Naive thymus-derived CD8-positive, alpha-beta T cell (primary cell): ENCODE data around the gene DCLRE1B. TPM values are rescaled to one million over a fixed set of nuclear protein-coding genes. Genes with fewer than 3 reads are reported as not detected.
"Not testable (repeated sequence)": the region's sequence is repeated elsewhere in the genome, so short reads cannot be mapped to it uniquely, and the experiment has no call there.

Source experiments
- ATAC-seq, 2 donors: fragments of 150-1000 bp; cut with Tn5 transposase in 1 of 2; sonication (Bioruptor Pico), chemical (Tn5 transposase) in 1 of 2; 1 replicate in 1 of 2; 2 replicates in 1 of 2; pipeline ENCODE4 v1.10.0; 2021; ENCODE audit warnings: mild to moderate bottlenecking in 2 of 2, moderate library complexity in 2 of 2
- POLR2A ChIA-PET: fragments of 350-600 bp; sonication (Branson Sonifier 250); formaldehyde crosslinking; loops from one replicate; lab custom pipeline; 2021; ENCODE audit warnings: antibody characterized with exemption; lab: Charles Lee
- DNase-seq, 10 donors: peaks; one replicate each; pipeline versions ENCODE4 v3.0.0 to v3.0.0-alpha.2; 2020 to 2022
- H3K27ac Mint-ChIP-seq, 10 donors: one replicate each; pipeline ENCODE4 v1.8.0; 2020 to 2022; ENCODE audit warnings: mild to moderate bottlenecking in 10 of 10, mixed read lengths in 10 of 10, moderate library complexity in 4 of 10, inconsistent platforms in 1 of 10
- H3K27me3 Mint-ChIP-seq, 5 donors: one replicate each; pipeline ENCODE4 v1.8.0; 2021 to 2022; ENCODE audit warnings: mixed read lengths in 5 of 5
- H3K36me3 Mint-ChIP-seq, 3 donors: one replicate each; pipeline ENCODE4 v1.8.0; 2020 to 2022; ENCODE audit warnings: mixed read lengths in 3 of 3, mild to moderate bottlenecking in 2 of 3, inconsistent platforms in 1 of 3
- H3K4me1 Mint-ChIP-seq, 4 donors: one replicate each; pipeline ENCODE4 v1.8.0; 2021 to 2022; ENCODE audit warnings: mixed read lengths in 4 of 4
- H3K4me3 Mint-ChIP-seq, 10 donors: one replicate each; pipeline ENCODE4 v1.8.0; 2020 to 2022; ENCODE audit warnings: mild to moderate bottlenecking in 10 of 10, mixed read lengths in 10 of 10, moderate library complexity in 6 of 10, inconsistent platforms in 1 of 10
- H3K9me3 Mint-ChIP-seq, 9 donors: one replicate each; pipeline ENCODE4 v1.8.0; 2020 to 2022; ENCODE audit warnings: mixed read lengths in 9 of 9, mild to moderate bottlenecking in 3 of 9, inconsistent platforms in 1 of 9, moderate library complexity in 1 of 9
- polyA plus RNA-seq, 3 donors: library from polyadenylated mRNA; unstranded; fragments of 300-500 nt; fragmentation: Illumina TruSeq; gene quantifications; one replicate each; pipeline ENCODE4 v1.2.3, GENCODE V29; 2021
- total RNA-seq, 8 experiments: library from RNA in 2 of 8; stranded (reverse) in 2 of 8; gene quantifications; one replicate each; pipeline ENCODE4 v1.2.3 and lab custom pipeline; 2021 to 2026

DCLRE1B gene
- total and polyA plus RNA-seq, 5 experiments from 2014 or later: 3.7 to 5.5 (median 5.2) TPM

DNA sequence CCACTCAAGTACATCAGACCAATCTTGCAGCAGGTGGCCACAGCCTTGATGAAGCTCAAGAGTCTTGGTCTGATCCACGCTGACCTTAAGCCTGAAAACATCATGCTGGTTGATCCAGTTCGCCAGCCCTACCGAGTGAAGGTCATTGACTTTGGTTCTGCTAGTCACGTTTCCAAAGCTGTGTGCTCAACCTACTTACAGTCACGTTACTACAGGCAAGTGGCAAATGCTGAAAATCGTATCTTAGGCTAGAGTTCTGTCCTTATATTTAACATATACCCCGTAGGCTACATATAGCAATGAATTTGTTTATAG, 36.1 kb downstream of the DCLRE1B start:
- peak in 1 of 2 donors; percentile 2 for ATAC-seq
- peak overlapping the region; percentile 91 to 98 (median 96) for H3K27ac Mint-ChIP-seq
- H3K4me3 Mint-ChIP-seq: peak overlapping the region; percentile 74 to 92 (median 84)
- peaks cover 0 to 3% (median 0%) of the 10 kb centered on the region in 9 donors for H3K9me3 Mint-ChIP-seq
- peaks cover 4 to 57% (median 23%) of the 10 kb centered on the region in 3 donors for H3K36me3 Mint-ChIP-seq
- no peak for DNase-seq
- no peaks in the 10 kb centered on the region for H3K27me3 Mint-ChIP-seq
- peaks cover 46 to 86% (median 81%) of the 10 kb centered on the region in 4 donors for H3K4me1 Mint-ChIP-seq
- POLR2A ChIA-PET: interaction anchor here (1.0 to 4.5 kb wide), 3 partner anchors 8 to 36 kb away, joined by 4 to 62 read pairs (median 16); partner anchors contain the start of genes AP4B1, DCLRE1B and HIPK1

- H3K9me3 Mint-ChIP-seq: peaks cover 0 to 3% (median 0%) of the 10 kb centered on the region in 9 donors
- no peaks in the 10 kb centered on the region for H3K27me3 Mint-ChIP-seq
- peaks cover 4 to 54% (median 23%) of the 10 kb centered on the region in 3 donors for H3K36me3 Mint-ChIP-seq
- ATAC-seq (no peak), DNase-seq (no peak)
- peak overlapping the region in 7 of 10 donors; percentile 19 to 69 (median 47) for H3K4me3 Mint-ChIP-seq
- peak overlapping the region in 9 of 10 donors; percentile 49 to 91 (median 74) for H3K27ac Mint-ChIP-seq
- peaks cover 44 to 86% (median 82%) of the 10 kb centered on the region in 4 donors for H3K4me1 Mint-ChIP-seq
- POLR2A ChIA-PET: interaction anchor here (9.3 kb wide), 1 partner anchor 10 kb away, joined by 179 read pairs; the partner anchor contains the start of gene HIPK1
Observed at GRCh38 chr1:113942527-113942926, 37.4 kb downstream of the DCLRE1B start.

DNA sequence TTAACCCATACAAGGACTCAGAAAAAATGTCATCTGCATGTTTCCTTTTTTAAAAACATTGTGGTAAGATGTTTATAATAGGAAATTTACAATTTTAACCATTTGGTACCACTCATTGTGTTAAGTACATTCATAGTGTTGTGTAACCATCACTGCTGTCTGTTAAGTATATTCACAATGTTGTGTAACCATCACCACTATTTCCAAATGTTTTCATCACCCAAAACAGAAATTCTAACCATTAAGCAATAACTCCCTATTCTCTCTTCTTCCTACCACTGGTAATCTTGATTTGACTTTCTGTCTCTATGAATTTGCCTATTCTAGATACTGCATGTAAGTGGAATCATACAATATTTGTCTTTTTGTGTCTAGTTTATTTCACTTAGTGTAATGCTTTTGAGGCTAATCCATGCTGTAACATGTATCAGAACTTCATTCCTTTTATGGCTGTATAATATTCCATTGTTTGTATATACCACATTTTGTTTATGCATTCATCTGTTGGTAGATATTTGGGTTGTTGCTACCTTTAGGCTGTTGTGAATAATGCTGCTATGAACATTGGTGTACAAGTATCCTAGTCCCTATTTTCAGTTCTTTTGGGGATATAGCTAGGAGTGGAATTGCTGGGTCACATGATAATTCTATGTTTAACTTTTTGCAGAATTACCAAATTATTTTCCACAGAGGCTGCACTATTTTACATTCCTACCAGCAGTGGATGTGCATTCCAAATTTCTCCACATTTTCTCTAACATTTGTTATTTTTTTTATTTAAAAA, 38.1 kb downstream of the DCLRE1B start:
- Mint-ChIP-seq H3K4me3 (peak overlapping the region in 5 of 10 donors; percentile 1 to 48 (median 14)), H3K27me3 (no peaks in the 10 kb centered on the region), H3K9me3 (peaks cover 0 to 3% (median 0%) of the 10 kb centered on the region in 9 donors), H3K36me3 (peaks cover 4 to 52% (median 23%) of the 10 kb centered on the region in 3 donors), H3K4me1 (peaks cover 40 to 86% (median 81%) of the 10 kb centered on the region in 4 donors), H3K27ac (peak overlapping the region in 8 of 10 donors; percentile 34 to 87 (median 54))
- POLR2A ChIA-PET: interaction anchor here (9.3 kb wide), 1 partner anchor 11 kb away, joined by 179 read pairs; the partner anchor contains the start of gene HIPK1
- ATAC-seq: no peak
- DNase-seq: no peak

- peaks cover 34 to 86% (median 81%) of the 10 kb centered on the region in 4 donors for H3K4me1 Mint-ChIP-seq
- H3K27me3 Mint-ChIP-seq: no peaks in the 10 kb centered on the region
- DNase-seq: no peak
- H3K9me3 Mint-ChIP-seq: peaks cover 0 to 3% (median 0%) of the 10 kb centered on the region in 9 donors
- H3K4me3 Mint-ChIP-seq: peak overlapping the region in 9 of 10 donors; percentile 5 to 83 (median 80)
- peaks cover 4 to 50% (median 20%) of the 10 kb centered on the region in 3 donors for H3K36me3 Mint-ChIP-seq
- H3K27ac Mint-ChIP-seq: peak overlapping the region; percentile 74 to 99 (median 95)
- POLR2A ChIA-PET: interaction anchor here (3.9 to 9.3 kb wide), 2 partner anchors 13 to 40 kb away, joined by 19 to 179 read pairs; partner anchors contain the start of genes AP4B1, DCLRE1B and HIPK1
- ATAC-seq: no peak
Observed at GRCh38 chr1:113945329-113945728, 40.2 kb downstream of the DCLRE1B start.

GRCh38 chr1:113946112-113946511, 41.0 kb downstream of the DCLRE1B start:
- H3K9me3 Mint-ChIP-seq: peaks cover 0 to 3% (median 0%) of the 10 kb centered on the region in 9 donors
- ATAC-seq: peak; percentile 29 to 42

DNA sequence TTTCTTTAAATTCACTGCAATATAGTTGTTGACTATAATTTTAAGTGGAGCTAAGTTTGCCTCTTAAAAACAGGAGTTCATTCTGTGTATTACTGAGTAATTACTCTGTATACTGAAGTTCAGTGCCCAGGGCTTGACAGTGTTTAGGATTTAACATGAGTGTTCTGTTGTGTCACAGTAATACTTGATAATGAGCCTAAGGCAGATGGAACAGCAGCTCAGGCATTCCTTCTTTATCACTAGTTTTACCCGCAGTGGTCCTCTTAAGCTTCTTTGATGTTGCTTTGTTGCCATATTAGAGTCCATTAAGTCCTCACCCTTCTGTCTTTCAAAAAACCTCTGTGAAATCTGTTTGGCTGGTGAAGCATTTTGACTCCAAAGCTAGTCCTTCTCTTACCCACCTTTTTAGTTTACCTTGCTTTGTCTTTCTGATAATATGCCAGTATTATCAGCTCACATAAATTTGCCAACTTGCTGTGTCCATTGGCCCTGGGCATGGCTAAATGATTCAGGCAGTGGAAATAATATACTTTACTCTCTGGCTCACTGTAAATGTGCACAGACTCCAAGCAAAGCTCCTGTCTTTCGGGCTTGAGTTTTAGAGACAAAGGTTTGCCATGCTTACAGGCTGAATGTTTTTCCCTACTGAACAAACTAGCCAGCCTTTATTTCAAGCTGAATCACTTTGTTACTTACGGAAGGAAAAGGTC, 41.7 kb downstream of the DCLRE1B start:
- peaks cover 4 to 44% (median 19%) of the 10 kb centered on the region in 3 donors for H3K36me3 Mint-ChIP-seq
- H3K4me3 Mint-ChIP-seq: peak overlapping the region; percentile 67 to 90 (median 82)
- peaks cover 24 to 89% (median 79%) of the 10 kb centered on the region in 4 donors for H3K4me1 Mint-ChIP-seq
- POLR2A ChIA-PET: interaction anchor here (0.9 to 9.3 kb wide), 6 partner anchors 8 to 136 kb away, joined by 3 to 179 read pairs (median 5); partner anchors contain the start of genes AP4B1, DCLRE1B, HIPK1 and RSBN1
- no peaks in the 10 kb centered on the region for H3K27me3 Mint-ChIP-seq
- peak; percentile 28 to 38 for ATAC-seq
- DNase-seq: no peak
- peak overlapping the region; percentile 90 to 99 (median 95) for H3K27ac Mint-ChIP-seq
- peaks cover 0 to 3% (median 0%) of the 10 kb centered on the region in 9 donors for H3K9me3 Mint-ChIP-seq

More at GRCh38 chr1:113946112-113946511, 41.0 kb downstream of the DCLRE1B start:
- Mint-ChIP-seq H3K4me3 (peak overlapping the region; percentile 67 to 90 (median 82)), H3K4me1 (peaks cover 26 to 86% (median 78%) of the 10 kb centered on the region in 4 donors), H3K36me3 (peaks cover 4 to 46% (median 17%) of the 10 kb centered on the region in 3 donors), H3K27ac (peak overlapping the region; percentile 78 to 99 (median 95)), H3K27me3 (no peaks in the 10 kb centered on the region)
- POLR2A ChIA-PET: interaction anchor here (1.2 to 9.3 kb wide), 3 partner anchors 8 to 41 kb away, joined by 5 to 179 read pairs (median 19); partner anchors contain the start of genes AP4B1, DCLRE1B and HIPK1
- no peak for DNase-seq

DNA sequence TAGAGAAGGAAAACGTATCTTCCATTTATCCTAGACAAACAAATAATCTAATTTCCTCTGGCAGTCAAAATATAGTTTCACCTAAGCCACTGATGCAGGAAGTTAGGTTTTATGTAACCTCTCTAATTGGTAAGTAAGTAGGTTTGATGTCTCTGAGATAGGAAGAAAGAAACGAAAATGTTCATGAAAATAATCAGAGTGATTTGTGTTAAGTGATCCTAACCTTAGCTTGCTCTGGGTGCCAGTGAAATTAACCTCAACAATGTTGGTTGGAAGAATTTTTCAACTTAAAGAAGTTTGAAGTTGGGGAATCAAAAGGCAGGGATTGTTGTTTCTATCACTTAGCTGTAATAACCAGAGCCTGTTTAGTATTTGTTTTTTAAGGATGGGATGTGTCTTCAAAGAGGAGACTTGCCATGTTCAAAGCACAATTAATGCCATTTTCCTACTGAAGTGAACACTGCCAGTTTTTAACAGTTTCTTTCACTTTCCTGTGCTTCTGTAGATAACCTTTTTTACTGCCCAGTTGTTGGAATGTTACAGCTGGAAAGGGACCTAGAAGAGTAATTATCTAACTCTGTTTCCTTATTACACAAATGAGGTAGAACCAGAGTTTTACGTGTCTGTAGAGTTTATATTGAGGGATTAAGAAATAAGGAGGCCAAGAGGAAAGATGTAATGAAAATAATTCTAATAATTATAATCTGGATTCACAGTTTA, 42.4 kb downstream of the DCLRE1B start:
- Mint-ChIP-seq H3K4me3 (peak overlapping the region; percentile 67 to 90 (median 82)), H3K9me3 (peaks cover 0 to 3% (median 0%) of the 10 kb centered on the region in 9 donors), H3K27ac (peak overlapping the region; percentile 90 to 99 (median 95)), H3K27me3 (no peaks in the 10 kb centered on the region), H3K36me3 (peaks cover 4 to 38% (median 17%) of the 10 kb centered on the region in 3 donors), H3K4me1 (peaks cover 24 to 88% (median 77%) of the 10 kb centered on the region in 4 donors)
- peak; percentile 76 to 80 for ATAC-seq
- POLR2A ChIA-PET: interaction anchor here (0.7 to 9.3 kb wide), 8 partner anchors 8 to 136 kb away, joined by 3 to 179 read pairs (median 4); partner anchors contain the start of genes AP4B1, DCLRE1B, HIPK1 and RSBN1
- DNase-seq: peak in 3 of 10 donors; percentile 53 to 61 (median 54)

GRCh38 chr1:113948151-113948550, 43.0 kb downstream of the DCLRE1B start:
- H3K4me3 Mint-ChIP-seq: peak overlapping the region; percentile 39 to 90 (median 80)
- peaks cover 2 to 38% (median 16%) of the 10 kb centered on the region in 3 donors for H3K36me3 Mint-ChIP-seq
- H3K27ac Mint-ChIP-seq: peak overlapping the region; percentile 90 to 99 (median 95)
- POLR2A ChIA-PET: interaction anchor here (0.7 to 9.3 kb wide), 7 partner anchors 7 to 183 kb away, joined by 3 to 179 read pairs (median 8); partner anchors contain the start of genes AP4B1, DCLRE1B, HIPK1 and RSBN1
- ATAC-seq, H3K27me3 Mint-ChIP-seq, DNase-seq, H3K9me3 Mint-ChIP-seq: not testable (repeated sequence)
- H3K4me1 Mint-ChIP-seq: peaks cover 22 to 90% (median 77%) of the 10 kb centered on the region in 4 donors

DNA sequence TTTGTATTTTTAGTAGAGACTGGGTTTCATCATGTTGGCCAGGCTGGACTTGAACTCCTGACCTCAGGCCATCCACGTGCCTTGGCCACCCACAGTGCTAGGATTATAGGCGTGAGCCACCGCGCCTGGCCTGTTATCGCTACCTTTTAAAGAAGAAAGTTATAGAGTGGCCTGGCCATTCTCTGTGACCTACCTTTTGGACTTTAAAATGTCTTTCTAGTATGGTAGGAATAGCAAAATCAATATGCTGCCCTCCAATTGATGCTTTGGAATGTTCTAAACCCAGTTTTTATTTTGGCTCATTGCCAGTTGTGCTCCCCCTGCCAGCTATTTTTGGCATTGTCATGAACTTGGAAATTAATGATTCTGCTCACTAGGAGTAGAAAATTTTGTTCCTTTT, 43.9 kb downstream of the DCLRE1B start:
- peak in 5 of 10 donors; percentile 32 to 48 (median 40) for DNase-seq
- Mint-ChIP-seq H3K27me3 (no peaks in the 10 kb centered on the region), H3K4me1 (peaks cover 19 to 93% (median 81%) of the 10 kb centered on the region in 4 donors), H3K27ac (peak overlapping the region; percentile 89 to 97 (median 95)), H3K4me3 (peak overlapping the region; percentile 30 to 90 (median 70)), H3K36me3 (peaks cover 0 to 40% (median 20%) of the 10 kb centered on the region in 3 donors), H3K9me3 (peaks cover 0 to 3% (median 0%) of the 10 kb centered on the region in 9 donors)
- no peak for ATAC-seq
- POLR2A ChIA-PET: interaction anchor here (0.7 to 9.3 kb wide), 5 partner anchors 8 to 183 kb away, joined by 3 to 179 read pairs (median 8); partner anchors contain the start of genes HIPK1 and RSBN1

- no peaks in the 10 kb centered on the region for H3K9me3 Mint-ChIP-seq
- POLR2A ChIA-PET: interaction anchor here (9.3 kb wide), 1 partner anchor 18 kb away, joined by 179 read pairs; the partner anchor contains the start of gene HIPK1
- no peak for DNase-seq
- peaks cover 5 to 43% (median 19%) of the 10 kb centered on the region in 3 donors for H3K36me3 Mint-ChIP-seq
- no peak overlapping the region for H3K4me3 Mint-ChIP-seq
- no peak for ATAC-seq
- H3K4me1 Mint-ChIP-seq: peaks cover 20 to 93% (median 80%) of the 10 kb centered on the region in 4 donors
- H3K27me3 Mint-ChIP-seq: no peaks in the 10 kb centered on the region
- peak overlapping the region in 8 of 10 donors; percentile 89 to 97 (median 95) for H3K27ac Mint-ChIP-seq
Observed at GRCh38 chr1:113950908-113951307, 45.8 kb downstream of the DCLRE1B start.
